Fibroblast of skin of left biceps (primary cell): ENCODE data around the gene GSAP.
"Not testable (repeated sequence)": the region's sequence is repeated elsewhere in the genome, so short reads cannot be mapped to it uniquely, and the experiment has no call there.

ENCODE experiments used
- DNase-seq, 2 experiments: peaks; one replicate each; pipeline ENCODE4 v3.0.0-alpha.2; 2013; ENCODE audit warnings: low read depth in 2 of 2

The GSAP gene

GRCh38 chr7:77354484-77354883, 61.7 kb downstream of the GSAP start:
- DNase-seq, result no peak

DNA sequence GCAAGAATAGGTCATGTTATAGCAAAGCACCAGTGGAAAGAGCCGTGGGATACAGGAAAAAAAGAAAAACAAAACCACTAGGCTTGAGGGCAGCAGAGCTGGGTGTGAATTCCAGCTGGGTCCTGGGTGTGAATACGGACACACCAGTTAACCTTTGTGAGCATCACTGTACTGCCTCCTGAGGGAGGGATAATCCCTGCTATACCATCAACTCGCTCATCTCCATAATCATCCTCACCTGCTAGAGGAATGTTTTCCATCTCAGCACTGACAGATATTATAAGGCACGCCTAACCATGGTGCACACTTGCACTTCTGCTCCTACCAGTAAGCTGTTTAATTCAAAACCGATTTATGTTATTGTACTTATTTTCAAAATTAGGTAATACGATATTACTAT, 62.2 kb downstream of the GSAP start:
- no peak for DNase-seq

DNA sequence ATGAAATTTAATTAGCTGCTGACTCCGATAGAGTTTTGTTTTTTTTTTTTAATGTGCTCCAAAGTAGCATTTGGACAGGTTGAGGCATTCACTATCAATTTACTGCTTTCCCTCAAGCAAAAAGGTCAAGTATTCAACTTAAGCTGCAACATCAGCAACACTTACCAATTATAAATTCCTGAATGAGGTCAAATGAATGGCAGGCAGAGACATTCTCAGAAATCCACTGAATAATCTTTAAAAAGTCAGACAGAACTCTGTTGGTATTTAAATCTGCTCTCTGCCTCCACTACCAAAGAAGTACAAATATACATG, 62.8 kb downstream of the GSAP start:
- DNase-seq, result no peak

- no peak for DNase-seq
These were observed 63.3 kb downstream of the GSAP start for GRCh38 chr7:77352665-77353406.

DNA sequence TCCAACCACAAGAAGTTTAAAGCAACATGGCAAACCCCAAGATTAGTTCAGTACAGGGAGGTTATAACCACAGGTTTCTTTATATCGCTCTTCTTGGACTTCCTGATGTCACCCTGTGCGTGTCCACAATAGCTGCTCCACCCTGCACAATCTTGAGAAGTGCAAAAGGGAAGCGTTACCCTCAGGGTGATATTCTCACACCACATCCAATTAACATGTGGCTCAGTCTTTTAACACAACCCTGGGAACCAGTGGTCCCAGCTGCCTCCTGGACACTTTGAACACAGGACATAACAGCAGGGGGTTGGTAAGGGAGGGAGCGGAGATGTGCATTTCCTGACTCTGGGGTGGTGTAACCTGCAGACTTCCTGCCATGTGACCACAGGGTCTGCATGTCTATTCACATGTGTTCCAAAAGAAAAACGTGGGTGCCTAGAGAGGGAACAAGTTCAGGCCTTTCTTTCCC, 64.6 kb downstream of the GSAP start:
- no peak for DNase-seq

DNA sequence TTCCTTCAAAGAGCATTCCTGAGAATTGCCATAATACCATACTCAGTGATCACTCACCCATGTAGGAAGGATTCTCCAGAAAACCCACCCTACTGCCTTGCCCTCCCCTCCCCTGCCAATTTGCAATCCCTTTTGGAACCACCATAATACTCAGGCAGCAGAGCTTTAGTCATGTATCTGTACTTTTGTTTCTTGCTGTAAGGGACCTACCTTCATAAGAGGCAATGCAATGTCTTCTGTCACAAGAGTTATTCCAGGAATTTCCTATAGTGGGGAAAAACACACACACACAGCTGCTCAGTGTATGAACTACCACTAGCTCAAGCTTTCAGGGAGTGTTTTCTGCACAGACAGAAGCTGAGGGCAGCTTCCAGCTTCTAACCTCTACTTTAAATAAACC, 67.0 kb downstream of the GSAP start:
- no peak for DNase-seq

DNA sequence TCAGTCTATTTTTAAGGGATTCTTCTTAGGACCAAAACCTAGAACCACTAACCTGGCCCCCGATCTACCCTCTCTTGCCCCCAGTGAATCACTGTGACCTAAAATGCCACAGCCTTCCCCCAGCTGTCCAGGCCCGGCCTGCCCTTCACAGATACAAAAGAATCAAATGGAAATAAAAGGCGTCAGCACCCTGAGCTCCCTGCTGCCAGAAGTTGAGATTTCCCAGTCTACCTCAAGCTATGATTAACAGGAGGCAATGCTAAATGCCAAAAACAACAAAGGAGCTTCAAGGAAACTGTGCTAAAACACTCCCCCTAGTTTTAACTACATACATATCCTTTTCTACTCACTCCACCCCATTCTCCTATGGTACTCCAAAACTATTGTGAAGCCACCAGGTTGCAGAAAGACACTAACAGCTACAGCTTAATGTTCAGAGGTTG, 67.8 kb downstream of the GSAP start:
- DNase-seq, result peak; percentile 11 to 31

GRCh38 chr7:77346441-77346840, 69.7 kb downstream of the GSAP start:
- DNase-seq, result no peak

DNA sequence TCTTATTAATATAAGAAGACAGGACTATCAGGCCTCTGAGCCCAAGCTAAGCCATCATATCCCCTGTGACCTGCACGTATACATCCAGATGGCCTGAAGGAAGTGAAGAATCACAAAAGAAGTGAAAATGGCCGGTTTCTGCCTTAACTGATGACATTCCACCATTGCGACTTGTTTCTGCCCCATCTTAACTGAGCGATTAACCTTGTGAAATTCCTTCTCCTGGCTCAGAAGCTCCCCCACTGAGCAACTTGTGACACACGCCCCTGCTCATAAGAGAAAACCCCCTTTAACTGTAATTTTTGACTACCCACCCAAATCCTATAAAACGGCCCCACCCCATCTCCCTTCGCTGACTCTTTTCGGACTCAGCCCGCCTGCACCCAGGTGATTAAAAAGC, 70.7 kb downstream of the GSAP start:
- not testable (repeated sequence) for DNase-seq

DNA sequence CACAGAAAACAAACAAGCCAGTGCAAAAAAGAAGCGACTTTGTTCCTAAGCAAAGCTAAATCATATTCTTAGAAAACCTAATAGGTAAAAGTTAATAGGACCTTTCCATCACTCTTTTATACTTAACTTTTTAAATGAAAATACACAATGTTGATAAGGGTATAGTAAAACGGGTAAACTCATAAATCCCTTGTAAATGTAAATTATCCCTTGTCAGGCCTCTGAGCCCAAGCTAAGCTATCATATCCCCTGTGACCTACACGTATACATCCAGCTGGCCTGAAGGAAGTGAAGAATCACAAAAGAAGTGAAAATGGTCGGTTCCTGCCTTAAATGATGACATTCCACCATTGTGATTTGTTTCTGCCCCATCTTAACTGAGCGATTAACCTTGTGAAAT, 76.4 kb downstream of the GSAP start:
- no peak for DNase-seq

- no peak for DNase-seq
These were observed 77.1 kb downstream of the GSAP start for GRCh38 chr7:77338883-77339629.

- DNase-seq, result no peak
These were observed 77.9 kb downstream of the GSAP start for GRCh38 chr7:77338260-77338659.

GRCh38 chr7:77337456-77337990, 78.6 kb downstream of the GSAP start:
- DNase-seq, result no peak

GRCh38 chr7:77335581-77335980, 80.6 kb downstream of the GSAP start:
- no peak for DNase-seq

- not testable (repeated sequence) for DNase-seq
These were observed 82.1 kb downstream of the GSAP start for GRCh38 chr7:77334039-77334438.

- peak in 1 of 2 experiments; percentile 41 for DNase-seq
These were observed 84.0 kb downstream of the GSAP start for GRCh38 chr7:77331938-77332695.

GRCh38 chr7:77330169-77330882, 85.8 kb downstream of the GSAP start:
- DNase-seq, result no peak

DNA sequence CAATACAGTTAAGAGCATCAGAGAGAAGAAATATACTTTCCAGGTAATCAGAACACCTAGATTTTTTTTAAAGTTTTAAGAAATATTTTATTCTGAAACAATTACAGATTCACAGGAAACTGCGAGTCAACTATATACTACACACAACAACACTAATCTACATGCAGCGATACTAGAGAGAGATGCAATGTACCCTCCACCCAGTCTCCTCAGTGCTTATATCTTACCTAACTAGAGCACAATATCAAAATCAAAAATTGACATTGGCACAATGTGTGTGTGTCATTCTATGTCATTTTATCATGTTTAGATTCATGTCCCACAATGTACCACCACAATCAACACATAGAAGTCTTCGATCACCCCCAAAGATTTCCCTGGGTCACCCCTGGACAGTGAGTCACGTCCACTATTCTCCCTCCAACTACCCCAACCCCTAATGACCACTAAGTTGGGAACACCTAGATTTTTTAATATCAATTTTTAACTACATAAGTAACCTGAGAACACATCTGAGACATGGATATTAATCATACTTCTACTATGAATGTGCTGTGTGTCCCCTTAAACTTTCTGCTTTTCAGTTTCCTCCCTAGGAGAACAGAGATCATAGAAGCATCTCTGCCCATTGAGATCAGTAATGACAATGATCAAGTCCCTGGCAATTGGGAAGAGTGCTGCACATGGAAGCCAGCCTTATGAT, 86.5 kb downstream of the GSAP start:
- DNase-seq, result no peak

DNA sequence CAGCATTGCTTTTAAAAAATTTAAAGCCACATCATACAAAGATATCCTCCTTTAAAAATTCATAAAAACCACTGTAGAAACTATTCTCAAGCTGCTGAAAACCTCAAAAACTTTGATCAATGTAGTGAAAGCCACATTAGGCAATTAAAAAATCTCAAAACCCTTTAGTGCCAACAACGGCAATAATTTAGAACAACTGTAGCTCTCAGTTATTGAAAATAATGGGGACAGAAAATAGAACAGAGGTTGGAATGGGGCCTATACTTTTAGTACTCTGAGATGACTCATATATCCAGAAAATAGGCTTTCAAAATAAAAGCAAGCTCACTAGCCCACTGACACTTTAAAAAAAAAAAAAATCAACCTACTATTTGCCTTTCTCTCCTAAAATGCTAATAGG, 87.5 kb downstream of the GSAP start:
- peak in 1 of 2 experiments; percentile 33 for DNase-seq

GRCh38 chr7:77327932-77328628, 88.1 kb downstream of the GSAP start:
- DNase-seq, result no peak
